CD14-positive monocyte (primary cell): ENCODE measurements around the gene KCNH3. TPM values are rescaled to one million over a fixed set of nuclear protein-coding genes. Genes with fewer than 3 reads are reported as not detected.

Experiments used
- DNase-seq, 3 donors: peaks; one replicate each; pipeline ENCODE4 v3.0.0-alpha.2; 2011 to 2022
- H2AFZ ChIP-seq: 2 replicates; pipeline ENCODE4 v1.6.0; 2012; ENCODE audit warnings: mild to moderate bottlenecking, low read depth, low read length, inconsistent platforms; ENCODE audit not compliant: insufficient read depth, poor library complexity, severe bottlenecking
- H3K27ac ChIP-seq, 2 donors: 1 replicate in 1 of 2; 2 replicates in 1 of 2; pipeline ENCODE4 v1.5.1; 2012 to 2013; ENCODE audit warnings: low read length in 2 of 2, control low read depth in 1 of 2, inconsistent platforms in 1 of 2, low read depth in 1 of 2, mild to moderate bottlenecking in 1 of 2
- H3K27me3 ChIP-seq, 2 donors: one replicate each; pipeline versions ENCODE4 v1.6.0 to v1.6.1; 2011 to 2013; ENCODE audit warnings: low read length in 2 of 2; ENCODE audit not compliant: control insufficient read depth in 2 of 2, insufficient read depth in 2 of 2
- H3K36me3 ChIP-seq, 2 donors: replicated peaks in 1 of 2; 1 replicate in 1 of 2; 2 replicates in 1 of 2; pipeline versions ENCODE4 v1.5.1 to v1.6.1; 2012 to 2013; ENCODE audit warnings: low read length in 2 of 2, control low read depth in 1 of 2, inconsistent platforms in 1 of 2, mild to moderate bottlenecking in 1 of 2; ENCODE audit not compliant: insufficient read depth in 2 of 2, control insufficient read depth in 1 of 2
- H3K4me1 ChIP-seq, 2 donors: 1 replicate in 1 of 2; 2 replicates in 1 of 2; pipeline versions ENCODE4 v1.5.1 to v1.6.1; 2012 to 2013; ENCODE audit warnings: low read length in 2 of 2, control low read depth in 1 of 2, inconsistent platforms in 1 of 2, mild to moderate bottlenecking in 1 of 2, moderate library complexity in 1 of 2; ENCODE audit not compliant: insufficient read depth in 2 of 2, control insufficient read depth in 1 of 2
- H3K4me2 ChIP-seq: replicated peaks from 2 replicates; pipeline ENCODE3; 2012; ENCODE audit warnings: low read length, moderate library complexity, mild to moderate bottlenecking; ENCODE audit not compliant: poor library complexity, severe bottlenecking; ENCODE audit errors: extremely low read depth
- H3K4me3 ChIP-seq, 3 experiments: fragments of 200-600 bp in 1 of 3; sonication (generic) in 1 of 3; replicated peaks in 1 of 3; 1 replicate in 2 of 3; 2 replicates in 1 of 3; pipeline ENCODE4 v1.5.1; 2011 to 2013; ENCODE audit warnings: low read length in 3 of 3, mild to moderate bottlenecking in 3 of 3, control low read depth in 2 of 3, low read depth in 2 of 3, inconsistent platforms in 1 of 3, moderate library complexity in 1 of 3
- H3K79me2 ChIP-seq: 2 replicates; pipeline ENCODE4 v1.6.0; 2012; ENCODE audit warnings: mild to moderate bottlenecking, control low read depth, inconsistent platforms, low read length, moderate library complexity; ENCODE audit not compliant: insufficient read depth
- H3K9ac ChIP-seq: 2 replicates; pipeline ENCODE4 v1.6.0; 2017; ENCODE audit warnings: low read length, mild to moderate bottlenecking; ENCODE audit not compliant: insufficient read depth, poor library complexity, severe bottlenecking
- H3K9me3 ChIP-seq, 2 donors: replicated peaks in 1 of 2; 1 replicate in 1 of 2; 2 replicates in 1 of 2; pipeline versions ENCODE4 v1.5.1 to v1.6.1; 2012 to 2013; ENCODE audit warnings: low read length in 2 of 2, control low read depth in 1 of 2; ENCODE audit not compliant: control insufficient read depth in 1 of 2, insufficient read depth in 1 of 2
- H4K20me1 ChIP-seq: 2 replicates; pipeline ENCODE4 v1.6.0; 2012; ENCODE audit warnings: mild to moderate bottlenecking, low read length, control low read depth, moderate library complexity; ENCODE audit not compliant: insufficient read depth
- H3K27ac Mint-ChIP-seq, 7 donors: one replicate each; pipeline ENCODE4 v1.8.0; 2020; ENCODE audit warnings: mild to moderate bottlenecking in 7 of 7, mixed read lengths in 7 of 7, moderate library complexity in 6 of 7, inconsistent platforms in 2 of 7
- H3K27me3 Mint-ChIP-seq, 3 donors: one replicate each; pipeline ENCODE4 v1.8.0; 2021 to 2022; ENCODE audit warnings: low read depth in 3 of 3, mild to moderate bottlenecking in 3 of 3, mixed read lengths in 3 of 3, moderate library complexity in 3 of 3, inconsistent platforms in 1 of 3
- H3K36me3 Mint-ChIP-seq, 2 donors: one replicate each; pipeline ENCODE4 v1.8.0; 2020; ENCODE audit warnings: mixed read lengths in 2 of 2, inconsistent platforms in 1 of 2, mild to moderate bottlenecking in 1 of 2
- H3K4me1 Mint-ChIP-seq: one replicate; pipeline ENCODE4 v1.8.0; 2020; ENCODE audit warnings: mild to moderate bottlenecking, mixed read lengths
- H3K4me3 Mint-ChIP-seq, 2 donors: one replicate each; pipeline ENCODE4 v1.8.0; 2020; ENCODE audit warnings: mild to moderate bottlenecking in 2 of 2, mixed read lengths in 2 of 2, moderate library complexity in 1 of 2
- H3K9me3 Mint-ChIP-seq, 7 donors: one replicate each; pipeline ENCODE4 v1.8.0; 2020 to 2022; ENCODE audit warnings: mixed read lengths in 7 of 7, mild to moderate bottlenecking in 6 of 7, moderate library complexity in 6 of 7, inconsistent platforms in 2 of 7
- WGBS: methylation state at CpG from one replicate; pipeline ENCODE4 v1.1.5; 2013; ENCODE audit warnings: missing lambda C conversion rate; ENCODE audit not compliant: insufficient coverage; 5-methylcytosine and 5-hydroxymethylcytosine counted together
- intact Hi-C, 2 donors: fragments of 100-400 bp; cut with micrococcal nuclease; formaldehyde crosslinking; loops; one replicate each; pipeline versions ENCODE4 v1.15.0 to v1.15.1; 2023
- polyA plus RNA-seq, 3 donors: library from polyadenylated mRNA; depleted of rRNA in 1 of 3; unstranded in 2 of 3; stranded (reverse) in 1 of 3; fragments of 300-500 nt in 2 of 3; fragments of >200 nt in 1 of 3; fragmentation: Illumina TruSeq in 2 of 3; gene quantifications; 1 replicate in 2 of 3; 2 replicates in 1 of 3; pipeline ENCODE4 v1.2.3, GENCODE V29; 2012 to 2021
- TF ChIP-seq, protein P1 (sequence below): fragments of 200-600 bp; IDR thresholded peaks from one replicate; pipeline ENCODE4 v1.8.0; 2022; ENCODE audit warnings: antibody characterized with exemption, mild to moderate bottlenecking

KCNH3 gene
- polyA plus RNA-seq, 3 donors, result 1.3 to 18.2 (median 3.3) TPM

DNA sequence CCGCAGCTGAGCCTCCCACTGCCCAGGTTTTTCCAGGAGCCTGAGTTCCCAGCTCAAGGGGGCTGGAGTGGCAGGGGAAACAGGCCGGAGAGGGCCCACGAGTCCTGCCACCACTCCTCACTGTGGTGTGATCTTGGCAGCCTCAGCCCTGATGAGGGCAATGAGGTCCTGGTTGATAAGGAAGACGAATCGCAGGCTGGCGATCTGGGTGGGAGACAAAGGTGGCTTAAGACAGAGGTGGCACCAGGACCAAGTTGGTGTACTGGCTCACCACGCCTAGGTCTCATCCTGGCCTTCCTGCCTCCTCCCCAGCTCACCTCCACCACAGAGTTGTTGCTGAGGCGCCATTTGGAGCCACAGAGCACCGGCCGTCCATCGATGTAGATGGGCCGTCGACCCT lies 19.7 kb downstream of the KCNH3 start:
- DNase-seq, result no peak
- intact Hi-C loops, result no loop called here
- Histone ChIP-seq H3K4me3 (no peak overlapping the region), H3K4me1 (no peaks in the 10 kb centered on the region), H3K9ac (no peak overlapping the region), H4K20me1 (no peaks in the 10 kb centered on the region), H3K27me3 (no peaks in the 10 kb centered on the region), H3K9me3 (no peaks in the 10 kb centered on the region), H3K4me2 (no peak overlapping the region), H3K27ac (no peak overlapping the region), H3K79me2 (no peaks in the 10 kb centered on the region), H3K36me3 (peaks cover 73 to 81% of the 10 kb centered on the region in 2 donors), H2AFZ (no peak overlapping the region)
- TF ChIP-seq, protein P1, sequence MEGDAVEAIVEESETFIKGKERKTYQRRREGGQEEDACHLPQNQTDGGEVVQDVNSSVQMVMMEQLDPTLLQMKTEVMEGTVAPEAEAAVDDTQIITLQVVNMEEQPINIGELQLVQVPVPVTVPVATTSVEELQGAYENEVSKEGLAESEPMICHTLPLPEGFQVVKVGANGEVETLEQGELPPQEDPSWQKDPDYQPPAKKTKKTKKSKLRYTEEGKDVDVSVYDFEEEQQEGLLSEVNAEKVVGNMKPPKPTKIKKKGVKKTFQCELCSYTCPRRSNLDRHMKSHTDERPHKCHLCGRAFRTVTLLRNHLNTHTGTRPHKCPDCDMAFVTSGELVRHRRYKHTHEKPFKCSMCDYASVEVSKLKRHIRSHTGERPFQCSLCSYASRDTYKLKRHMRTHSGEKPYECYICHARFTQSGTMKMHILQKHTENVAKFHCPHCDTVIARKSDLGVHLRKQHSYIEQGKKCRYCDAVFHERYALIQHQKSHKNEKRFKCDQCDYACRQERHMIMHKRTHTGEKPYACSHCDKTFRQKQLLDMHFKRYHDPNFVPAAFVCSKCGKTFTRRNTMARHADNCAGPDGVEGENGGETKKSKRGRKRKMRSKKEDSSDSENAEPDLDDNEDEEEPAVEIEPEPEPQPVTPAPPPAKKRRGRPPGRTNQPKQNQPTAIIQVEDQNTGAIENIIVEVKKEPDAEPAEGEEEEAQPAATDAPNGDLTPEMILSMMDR, result no peak
- no peaks in the 10 kb centered on the region for H3K9me3 Mint-ChIP-seq
- H3K4me1 Mint-ChIP-seq, result no peaks in the 10 kb centered on the region
- peaks cover 63 to 74% of the 10 kb centered on the region in 2 donors for H3K36me3 Mint-ChIP-seq
- no peak overlapping the region for H3K4me3 Mint-ChIP-seq
- no peak overlapping the region for H3K27ac Mint-ChIP-seq
- peaks cover 0 to 4% (median 1%) of the 10 kb centered on the region in 3 donors for H3K27me3 Mint-ChIP-seq
- 97% methylated on average over 8 of the region's 13 CpGs for WGBS

DNA sequence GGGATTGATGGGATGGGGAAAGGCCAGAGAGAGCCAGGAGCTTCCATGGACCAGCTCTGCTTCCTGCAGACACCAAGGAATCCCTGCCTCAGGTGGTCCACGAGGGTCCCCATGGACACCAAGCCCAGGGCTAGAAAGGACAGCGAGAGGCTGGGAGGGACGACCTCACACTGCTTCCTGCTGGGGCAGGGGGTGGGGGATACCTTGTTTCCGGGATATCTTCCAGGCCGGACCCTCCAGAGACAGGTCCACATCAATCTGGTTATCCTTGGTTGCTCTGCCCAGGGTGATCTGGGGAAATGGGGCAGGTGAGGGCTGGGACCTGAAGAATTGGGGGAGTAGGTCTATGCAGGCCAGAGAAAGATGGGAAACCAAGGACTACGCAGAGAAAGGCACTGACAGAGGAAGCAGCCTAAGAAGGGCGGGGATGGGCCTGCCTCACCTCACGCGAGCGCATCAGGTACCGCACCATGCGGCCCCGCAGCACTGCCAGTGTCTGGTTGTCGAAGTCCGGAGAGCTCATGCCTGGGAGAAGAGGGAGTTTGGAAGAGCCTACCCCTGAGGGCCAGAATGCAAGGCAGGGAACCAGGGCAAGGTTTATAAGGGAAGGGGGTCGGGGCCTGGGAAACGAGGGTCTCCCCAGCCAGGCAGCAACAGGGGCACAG lies 20.3 kb downstream of the KCNH3 start:
- H3K27ac ChIP-seq, result no peak overlapping the region
- intact Hi-C loops, result no loop called here
- peaks cover 79 to 87% of the 10 kb centered on the region in 2 donors for H3K36me3 ChIP-seq
- no peak overlapping the region for H2AFZ ChIP-seq
- over 99% methylated on average over 14 of the region's 17 CpGs for WGBS
- TF ChIP-seq, protein P1, result no peak
- H3K4me1 Mint-ChIP-seq, result no peaks in the 10 kb centered on the region
- no peak overlapping the region for H3K4me2 ChIP-seq
- no peaks in the 10 kb centered on the region for H3K9me3 ChIP-seq
- H3K36me3 Mint-ChIP-seq, result peaks cover 69 to 80% of the 10 kb centered on the region in 2 donors
- H3K9ac ChIP-seq, result no peak overlapping the region
- peaks cover 2% of the 10 kb centered on the region for H4K20me1 ChIP-seq
- no peak overlapping the region for H3K4me3 ChIP-seq
- H3K27me3 Mint-ChIP-seq, result peaks cover 0 to 3% (median under 1%) of the 10 kb centered on the region in 3 donors
- H3K79me2 ChIP-seq, result no peaks in the 10 kb centered on the region
- no peaks in the 10 kb centered on the region for H3K4me1 ChIP-seq
- peak overlapping the region in 2 of 7 donors; percentile 47 to 74 for H3K27ac Mint-ChIP-seq
- H3K9me3 Mint-ChIP-seq, result no peaks in the 10 kb centered on the region
- H3K27me3 ChIP-seq, result no peaks in the 10 kb centered on the region
- no peak overlapping the region for H3K4me3 Mint-ChIP-seq
- no peak for DNase-seq
